ENCODE results near the gene IMPACT.
A peak's percentile ranks its signal among the peaks of the same experiment; 100 is the strongest.

Gene IMPACT, protein sequence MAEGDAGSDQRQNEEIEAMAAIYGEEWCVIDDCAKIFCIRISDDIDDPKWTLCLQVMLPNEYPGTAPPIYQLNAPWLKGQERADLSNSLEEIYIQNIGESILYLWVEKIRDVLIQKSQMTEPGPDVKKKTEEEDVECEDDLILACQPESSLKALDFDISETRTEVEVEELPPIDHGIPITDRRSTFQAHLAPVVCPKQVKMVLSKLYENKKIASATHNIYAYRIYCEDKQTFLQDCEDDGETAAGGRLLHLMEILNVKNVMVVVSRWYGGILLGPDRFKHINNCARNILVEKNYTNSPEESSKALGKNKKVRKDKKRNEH

DNA sequence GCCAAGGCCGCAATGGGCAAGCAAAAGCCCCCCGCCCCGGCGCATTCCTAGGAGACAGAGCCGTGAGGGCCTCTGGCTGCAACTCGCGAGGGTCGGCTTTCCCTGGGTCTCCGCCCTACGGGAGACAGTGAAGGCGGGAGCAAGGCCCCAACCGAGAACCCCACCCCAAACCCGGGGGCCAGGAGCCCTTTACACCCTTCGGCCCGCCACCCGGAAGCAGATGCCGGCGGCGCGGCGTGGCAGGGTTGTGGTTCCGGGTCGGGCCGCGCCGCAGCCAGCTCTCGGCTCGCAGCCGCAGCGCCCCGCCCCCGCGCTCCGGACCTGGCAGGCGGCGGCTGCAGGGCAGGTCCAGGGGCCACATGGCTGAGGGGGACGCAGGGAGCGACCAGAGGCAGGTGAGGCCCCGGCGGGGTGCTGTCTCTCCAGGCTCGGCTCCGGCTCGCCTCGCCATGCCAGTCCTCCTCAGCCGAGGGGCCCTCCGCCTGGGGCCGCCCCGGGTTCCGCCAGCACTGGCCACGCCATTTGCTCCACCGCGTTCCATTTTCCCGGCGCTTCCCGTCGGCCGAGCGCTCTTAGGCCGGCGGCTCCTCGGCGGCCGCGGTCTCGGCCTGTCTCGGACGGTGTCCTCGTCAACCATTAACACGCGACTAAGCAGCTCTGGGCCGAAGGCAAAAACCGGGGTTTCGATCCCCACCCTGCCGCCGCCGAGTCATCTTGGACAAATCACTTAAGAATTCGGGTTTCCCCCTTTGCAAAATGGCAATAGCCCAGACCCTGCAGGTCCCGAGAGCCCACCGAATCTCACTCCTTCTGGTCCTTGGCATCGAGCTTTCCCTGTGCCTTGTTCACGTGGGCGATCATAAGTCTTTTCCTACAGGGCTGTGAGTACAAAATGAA lies at the start of gene IMPACT:
IMPACT (plus strand) TSS at position 273 of the 897 bp plus-strand sequence; CDS start at position 360, 87 bp downstream.
- Histone ChIP-seq H3K27me3 (peaks cover 23% of the 10 kb centered on the region), H3K4me3 (ENCODE audit: low read depth in 1 of 2, low read length in 1 of 2) (peak within 1 kb of the TSS; percentile 83 to 87), H3K36me3 (no peaks in the 10 kb centered on the region), H3K4me1 (ENCODE audit: control insufficient read depth in 1 of 2, insufficient read depth in 1 of 2, low read depth in 1 of 2, low read length in 1 of 2) (peaks cover 8 to 9% of the 10 kb centered on the region in 2 experiments), H3K9me3 (no peaks in the 10 kb centered on the region), H3K27ac (peak within 1 kb of the TSS; percentile 76)
- TF ChIP-seq, protein P1, sequence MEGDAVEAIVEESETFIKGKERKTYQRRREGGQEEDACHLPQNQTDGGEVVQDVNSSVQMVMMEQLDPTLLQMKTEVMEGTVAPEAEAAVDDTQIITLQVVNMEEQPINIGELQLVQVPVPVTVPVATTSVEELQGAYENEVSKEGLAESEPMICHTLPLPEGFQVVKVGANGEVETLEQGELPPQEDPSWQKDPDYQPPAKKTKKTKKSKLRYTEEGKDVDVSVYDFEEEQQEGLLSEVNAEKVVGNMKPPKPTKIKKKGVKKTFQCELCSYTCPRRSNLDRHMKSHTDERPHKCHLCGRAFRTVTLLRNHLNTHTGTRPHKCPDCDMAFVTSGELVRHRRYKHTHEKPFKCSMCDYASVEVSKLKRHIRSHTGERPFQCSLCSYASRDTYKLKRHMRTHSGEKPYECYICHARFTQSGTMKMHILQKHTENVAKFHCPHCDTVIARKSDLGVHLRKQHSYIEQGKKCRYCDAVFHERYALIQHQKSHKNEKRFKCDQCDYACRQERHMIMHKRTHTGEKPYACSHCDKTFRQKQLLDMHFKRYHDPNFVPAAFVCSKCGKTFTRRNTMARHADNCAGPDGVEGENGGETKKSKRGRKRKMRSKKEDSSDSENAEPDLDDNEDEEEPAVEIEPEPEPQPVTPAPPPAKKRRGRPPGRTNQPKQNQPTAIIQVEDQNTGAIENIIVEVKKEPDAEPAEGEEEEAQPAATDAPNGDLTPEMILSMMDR (IDR thresholded peaks at IDR 0.05): no peak

- H3K27me3 ChIP-seq: no peaks in the 10 kb centered on the region
- no peaks in the 10 kb centered on the region for H3K9me3 ChIP-seq
- H3K4me1 ChIP-seq (ENCODE audit: control insufficient read depth in 1 of 2, insufficient read depth in 1 of 2, low read depth in 1 of 2, low read length in 1 of 2): peaks cover 7 to 9% of the 10 kb centered on the region in 2 experiments
- H3K27ac ChIP-seq: no peak overlapping the region
- no peak overlapping the region for H3K4me3 ChIP-seq (ENCODE audit: low read depth in 1 of 2, low read length in 1 of 2)
- H3K36me3 ChIP-seq: peaks cover 15% of the 10 kb centered on the region
- TF ChIP-seq, protein P1 (IDR thresholded peaks at IDR 0.05): no peak
These were observed 47.9 kb upstream of the IMPACT start for GRCh38 chr18:24378598-24378997.

DNA sequence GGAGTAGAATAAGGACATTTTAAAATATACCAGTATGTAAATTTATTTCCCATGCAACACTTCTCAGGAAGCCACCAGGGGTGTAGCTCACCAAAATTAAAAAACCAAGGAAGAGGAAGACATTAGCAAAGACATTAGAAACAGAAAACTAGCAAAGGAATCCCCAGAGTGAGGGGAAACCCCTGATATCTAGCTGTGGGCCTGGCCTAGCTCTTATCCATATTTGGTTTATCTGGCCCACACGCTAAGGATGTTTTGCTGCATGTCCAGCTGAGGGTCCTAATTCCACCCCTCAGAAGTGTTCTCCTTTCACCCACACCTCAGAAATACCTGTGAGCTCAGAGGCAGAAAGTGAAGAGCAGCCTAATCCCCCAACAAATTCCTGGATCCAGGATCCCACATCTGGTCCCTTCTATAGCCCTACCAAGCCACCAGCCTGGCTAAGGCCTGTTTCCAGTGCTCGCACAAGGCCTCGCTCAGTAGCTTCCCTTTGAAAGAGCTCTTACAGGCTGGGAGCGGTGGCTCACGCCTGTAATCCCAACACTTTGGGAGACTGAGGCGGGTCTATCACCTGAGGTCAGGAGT lies 46.2 kb upstream of the IMPACT start:
- Histone ChIP-seq H3K9me3 (no peaks in the 10 kb centered on the region), H3K27ac (no peak overlapping the region), H3K36me3 (peaks cover 15% of the 10 kb centered on the region), H3K4me3 (ENCODE audit: low read depth in 1 of 2, low read length in 1 of 2) (no peak overlapping the region), H3K27me3 (no peaks in the 10 kb centered on the region), H3K4me1 (ENCODE audit: control insufficient read depth in 1 of 2, insufficient read depth in 1 of 2, low read depth in 1 of 2, low read length in 1 of 2) (peaks cover 7 to 9% of the 10 kb centered on the region in 2 experiments)
- TF ChIP-seq, protein P1 (IDR thresholded peaks at IDR 0.05): no peak

GRCh38 chr18:24381126-24381525 lies 45.3 kb upstream of the IMPACT start:
- TF ChIP-seq, protein P1 (IDR thresholded peaks at IDR 0.05): no peak
- Histone ChIP-seq H3K4me3 (ENCODE audit: low read depth in 1 of 2, low read length in 1 of 2) (no peak overlapping the region), H3K27me3 (no peaks in the 10 kb centered on the region), H3K36me3 (peaks cover 9% of the 10 kb centered on the region), H3K27ac (no peak overlapping the region), H3K4me1 (ENCODE audit: control insufficient read depth in 1 of 2, insufficient read depth in 1 of 2, low read depth in 1 of 2, low read length in 1 of 2) (peaks cover 13 to 16% of the 10 kb centered on the region in 2 experiments), H3K9me3 (no peaks in the 10 kb centered on the region)

DNA sequence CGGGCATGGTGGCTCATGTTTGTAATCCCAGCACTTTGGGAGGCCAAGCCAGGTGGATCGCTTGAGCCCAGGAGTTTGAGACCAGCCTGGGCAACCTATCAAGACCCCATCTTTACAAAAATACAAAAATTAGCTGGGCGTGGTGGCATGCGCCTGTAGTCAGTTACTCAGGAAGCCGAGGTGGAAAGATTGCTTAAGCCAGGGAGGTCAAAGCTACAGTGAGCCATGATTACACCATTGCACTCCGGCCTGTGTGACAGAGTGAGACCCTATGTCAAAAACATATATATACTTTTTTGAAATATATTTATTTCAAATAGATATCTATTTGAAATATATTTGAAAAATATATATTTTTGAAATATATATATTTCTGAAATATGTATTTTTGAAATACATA lies 39.8 kb upstream of the IMPACT start:
- no peaks in the 10 kb centered on the region for H3K36me3 ChIP-seq
- no peaks in the 10 kb centered on the region for H3K27me3 ChIP-seq
- no peaks in the 10 kb centered on the region for H3K9me3 ChIP-seq
- TF ChIP-seq, protein P1 (IDR thresholded peaks at IDR 0.05): no peak
- H3K4me3 ChIP-seq (ENCODE audit: low read depth in 1 of 2, low read length in 1 of 2): no peak overlapping the region
- peaks cover 29 to 30% of the 10 kb centered on the region in 2 experiments for H3K4me1 ChIP-seq (ENCODE audit: control insufficient read depth in 1 of 2, insufficient read depth in 1 of 2, low read depth in 1 of 2, low read length in 1 of 2)
- peak overlapping the region; percentile 28 for H3K27ac ChIP-seq
